Activated CD4-positive, alpha-beta T cell treated with anti-CD3 and anti-CD28 coated beads for 36 hours (primary cell): ENCODE results near the gene NPDC1. TPM values are rescaled to one million over a fixed set of nuclear protein-coding genes. Genes with fewer than 3 reads are reported as not detected.
A peak's percentile ranks its signal among the peaks of the same experiment; 100 is the strongest.

Experiments used
- ATAC-seq: fragments of 200-7000 bp; cut with Tn5 transposase; one replicate; pipeline ENCODE4 v1.10.0; 2021; ENCODE audit warnings: mild to moderate bottlenecking, moderate library complexity
- CTCF ChIA-PET: fragments of 350-600 bp; sonication (Branson Sonifier 250); formaldehyde crosslinking; loops from one replicate; lab custom pipeline; 2021; ENCODE audit warnings: antibody characterized with exemption; lab: Charles Lee
- POLR2A ChIA-PET: fragments of 350-600 bp; sonication (Branson Sonifier 250); formaldehyde crosslinking; loops from one replicate; lab custom pipeline; 2021; ENCODE audit warnings: antibody characterized with exemption, inconsistent platforms; lab: Charles Lee
- DNase-seq: peaks from one replicate; pipeline ENCODE4 v3.0.0-alpha.2; 2020
- H3K27ac Mint-ChIP-seq: one replicate; pipeline ENCODE4 v1.8.0; 2021; ENCODE audit warnings: mixed read lengths
- H3K27me3 Mint-ChIP-seq: one replicate; pipeline ENCODE4 v1.8.0; 2021; ENCODE audit warnings: mixed read lengths
- H3K36me3 Mint-ChIP-seq: one replicate; pipeline ENCODE4 v1.8.0; 2021; ENCODE audit warnings: low read depth, mixed read lengths
- H3K4me1 Mint-ChIP-seq: one replicate; pipeline ENCODE4 v1.8.0; 2021; ENCODE audit warnings: mixed read lengths
- H3K4me3 Mint-ChIP-seq: one replicate; pipeline ENCODE4 v1.8.0; 2021; ENCODE audit warnings: mild to moderate bottlenecking, moderate library complexity, mixed read lengths
- H3K9me3 Mint-ChIP-seq: one replicate; pipeline ENCODE4 v1.8.0; 2021; ENCODE audit warnings: low read depth, mixed read lengths
- intact Hi-C, 2 experiments: fragments of 100-400 bp; cut with DNase I in 1 of 2; cut with micrococcal nuclease in 1 of 2; formaldehyde crosslinking; loops; one replicate each; pipeline versions ENCODE4 v1.14.2 to v1.15.1; 2022 to 2024; cut with DNase I, micrococcal nuclease
- total RNA-seq, 2 experiments: library from RNA; stranded (reverse); gene quantifications; one replicate each; pipeline ENCODE4 v1.2.3, GENCODE V29; 2021

NPDC1 gene
- total RNA-seq, 2 experiments from 2014 or later: 21.0 to 23.1 TPM

- DNase-seq (peak; percentile 88), ATAC-seq (peak; percentile 64)
- Mint-ChIP-seq H3K27me3 (peaks cover 31% of the 10 kb centered on the region), H3K4me3 (no peak overlapping the region), H3K27ac (no peak overlapping the region), H3K4me1 (peaks cover 7% of the 10 kb centered on the region), H3K36me3 (no peaks in the 10 kb centered on the region), H3K9me3 (no peaks in the 10 kb centered on the region)
- ChIA-PET POLR2A (no interaction called here), CTCF (interaction anchor here (0.7 to 4.3 kb wide), 7 partner anchors 14 to 393 kb away, joined by 3 to 43 read pairs (median 5); partner anchors contain the start of gene SAPCD2)
- intact Hi-C loops: loop anchor here (2.0 to 10.0 kb wide), 4 partner anchors 17 to 202 kb away; partner anchors contain the start of genes CYSRT1 (in 1 of the 2), PHPT1 (in 1 of the 2), RNF208 (in 1 of the 2) and RNF224 (in 1 of the 2)
Observed at GRCh38 chr9:137049544-137050449, 3.8 kb upstream of the NPDC1 start.

GRCh38 chr9:137048655-137049543, 2.9 kb upstream of the NPDC1 start:
- ChIA-PET CTCF (interaction anchor here (0.7 to 4.3 kb wide), 9 partner anchors 10 to 1152 kb away, joined by 3 to 43 read pairs (median 5); partner anchors contain the start of gene SAPCD2), POLR2A (no interaction called here)
- ATAC-seq (no peak), DNase-seq (peak; percentile 39)
- H3K36me3 Mint-ChIP-seq: no peaks in the 10 kb centered on the region
- intact Hi-C loops: loop anchor here (2.0 to 10.0 kb wide), 4 partner anchors 18 to 202 kb away; partner anchors contain the start of genes CYSRT1 (in 1 of the 2), PHPT1 (in 1 of the 2), RNF208 (in 1 of the 2) and RNF224 (in 1 of the 2)
- H3K27me3 Mint-ChIP-seq: peaks cover 35% of the 10 kb centered on the region
- H3K4me1 Mint-ChIP-seq: peaks cover 12% of the 10 kb centered on the region
- no peak overlapping the region for H3K4me3 Mint-ChIP-seq
- no peak overlapping the region for H3K27ac Mint-ChIP-seq
- no peaks in the 10 kb centered on the region for H3K9me3 Mint-ChIP-seq

- ATAC-seq (peak; percentile 38), DNase-seq (peak; percentile 57)
- Mint-ChIP-seq H3K4me3 (peak overlapping the region; percentile 61), H3K27me3 (peaks cover 34% of the 10 kb centered on the region), H3K9me3 (no peaks in the 10 kb centered on the region), H3K27ac (no peak overlapping the region), H3K36me3 (no peaks in the 10 kb centered on the region), H3K4me1 (peaks cover 12% of the 10 kb centered on the region)
- intact Hi-C loops: loop anchor here (1.0 to 10.0 kb wide), 6 partner anchors 17 to 198 kb away; partner anchors contain the start of genes ABCA2 (in 1 of the 2), CYSRT1 (in 1 of the 2), PHPT1 (in 1 of the 2) and RNF208 (in 1 of the 2)
- CTCF ChIA-PET: interaction anchor here (0.6 to 2.0 kb wide), 8 partner anchors 10 to 80 kb away, joined by 3 to 20 read pairs (median 6); partner anchors contain the start of gene MAN1B1
- POLR2A ChIA-PET: interaction anchor here (1.0 to 1.3 kb wide), 2 partner anchors 11 to 60 kb away, joined by 3 read pairs; no protein-coding TSS in a partner anchor
Observed at GRCh38 chr9:137045294-137046087, 486 bp downstream of the NPDC1 start.

- Mint-ChIP-seq H3K27ac (no peak overlapping the region), H3K4me1 (peaks cover 9% of the 10 kb centered on the region), H3K27me3 (peaks cover 28% of the 10 kb centered on the region), H3K36me3 (no peaks in the 10 kb centered on the region), H3K9me3 (no peaks in the 10 kb centered on the region), H3K4me3 (peak overlapping the region; percentile 61)
- DNase-seq (no peak), ATAC-seq (no peak)
- intact Hi-C loops: loop anchor here (5.0 to 10.0 kb wide), 3 partner anchors 180 to 197 kb away; partner anchors contain the start of genes CYSRT1 (in 1 of the 2), PHPT1 (in 1 of the 2), RNF208 (in 1 of the 2) and RNF224 (in 1 of the 2)
- ChIA-PET CTCF (interaction anchor here (0.6 to 1.5 kb wide), 8 partner anchors 9 to 79 kb away, joined by 3 to 6 read pairs (median 4); no protein-coding TSS in a partner anchor), POLR2A (interaction anchor here (1.0 to 1.3 kb wide), 2 partner anchors 10 to 61 kb away, joined by 3 read pairs; no protein-coding TSS in a partner anchor)
Observed at GRCh38 chr9:137044502-137045177, 1.3 kb downstream of the NPDC1 start.

GRCh38 chr9:137044037-137044436, 1.9 kb downstream of the NPDC1 start:
- DNase-seq (no peak), ATAC-seq (no peak)
- intact Hi-C loops: loop anchor here in 1 of 2 experiments (10.0 kb wide), 1 partner anchor 181 kb away; the partner anchor contains the start of genes CYSRT1, RNF208 and RNF224
- no peak overlapping the region for H3K4me3 Mint-ChIP-seq
- peaks cover 25% of the 10 kb centered on the region for H3K27me3 Mint-ChIP-seq
- H3K4me1 Mint-ChIP-seq: peaks cover 6% of the 10 kb centered on the region
- H3K27ac Mint-ChIP-seq: no peak overlapping the region
- ChIA-PET POLR2A (interaction anchor here (1.3 kb wide), 1 partner anchor 9 kb away, joined by 3 read pairs; no protein-coding TSS in a partner anchor), CTCF (interaction anchor here (1.0 to 1.5 kb wide), 4 partner anchors 9 to 20 kb away, joined by 3 to 6 read pairs (median 4); no protein-coding TSS in a partner anchor)
- H3K9me3 Mint-ChIP-seq: no peaks in the 10 kb centered on the region
- H3K36me3 Mint-ChIP-seq: no peaks in the 10 kb centered on the region

- Mint-ChIP-seq H3K27ac (no peak overlapping the region), H3K27me3 (peaks cover 25% of the 10 kb centered on the region), H3K36me3 (no peaks in the 10 kb centered on the region), H3K4me1 (peaks cover 6% of the 10 kb centered on the region), H3K4me3 (no peak overlapping the region), H3K9me3 (no peaks in the 10 kb centered on the region)
- CTCF ChIA-PET: no interaction called here
- intact Hi-C loops: loop anchor here in 1 of 2 experiments (10.0 kb wide), 1 partner anchor 182 kb away; the partner anchor contains the start of genes CYSRT1, RNF208 and RNF224
- ATAC-seq (no peak), DNase-seq (no peak)
- POLR2A ChIA-PET: no interaction called here
Observed at GRCh38 chr9:137042751-137043727, 2.9 kb downstream of the NPDC1 start.

- Mint-ChIP-seq H3K27me3 (peaks cover 14% of the 10 kb centered on the region), H3K4me3 (no peak overlapping the region), H3K27ac (no peak overlapping the region), H3K36me3 (no peaks in the 10 kb centered on the region), H3K9me3 (no peaks in the 10 kb centered on the region), H3K4me1 (peaks cover 6% of the 10 kb centered on the region)
- DNase-seq: no peak
- no peak for ATAC-seq
- POLR2A ChIA-PET: no interaction called here
- CTCF ChIA-PET: no interaction called here
- intact Hi-C loops: loop anchor here in 1 of 2 experiments (10.0 kb wide), 1 partner anchor 184 kb away; the partner anchor contains the start of genes CYSRT1, RNF208 and RNF224
Observed at GRCh38 chr9:137041124-137041523, 4.9 kb downstream of the NPDC1 start.

- intact Hi-C loops: loop anchor here in 1 of 2 experiments (10.0 kb wide), 1 partner anchor 184 kb away; the partner anchor contains the start of genes CYSRT1, RNF208 and RNF224
- Mint-ChIP-seq H3K4me3 (no peak overlapping the region), H3K9me3 (no peaks in the 10 kb centered on the region), H3K27me3 (peaks cover 14% of the 10 kb centered on the region), H3K36me3 (no peaks in the 10 kb centered on the region), H3K4me1 (peaks cover 6% of the 10 kb centered on the region), H3K27ac (no peak overlapping the region)
- ATAC-seq (no peak), DNase-seq (no peak)
- CTCF ChIA-PET: no interaction called here
- POLR2A ChIA-PET: no interaction called here
Observed at GRCh38 chr9:137040568-137040967, 5.4 kb downstream of the NPDC1 start.
